HepG2 (cell line): Measurements from ENCODE around the gene NR2F1-AS1. TPM values are rescaled to one million over a fixed set of nuclear protein-coding genes. Genes with fewer than 3 reads are reported as not detected.
A peak's percentile ranks its signal among the peaks of the same experiment; 100 is the strongest.

Source experiments
- ARID5B ChIP-seq: IDR thresholded peaks from 2 replicates; pipeline ENCODE4 v1.4.0; 2020; ENCODE audit warnings: mild to moderate bottlenecking, missing genetic modification reagents
- ARNTL ChIP-seq: sonication (generic); formaldehyde crosslinking; IDR thresholded peaks from 2 replicates; pipeline ENCODE4 v1.4.0; 2020; ENCODE audit warnings: mild to moderate bottlenecking, missing genetic modification reagents
- DMTF1 ChIP-seq: sonication (generic); formaldehyde crosslinking; IDR thresholded peaks from 2 replicates; pipeline ENCODE4 v1.4.0; 2020; ENCODE audit warnings: mild to moderate bottlenecking, missing genetic modification reagents
- GATAD2A ChIP-seq: IDR thresholded peaks from 2 replicates; pipeline ENCODE4 v1.6.1; 2016
- HIVEP1 ChIP-seq: sonication (generic); formaldehyde crosslinking; IDR thresholded peaks from 2 replicates; pipeline ENCODE4 v1.4.0; 2020; ENCODE audit warnings: mild to moderate bottlenecking, missing genetic modification reagents
- HNRNPLL ChIP-seq: fragments of 200-400 bp; formaldehyde crosslinking; IDR thresholded peaks from 2 replicates; pipeline ENCODE4 v1.6.1; 2017; ENCODE audit warnings: mild to moderate bottlenecking, low read depth, low read length; ENCODE audit not compliant: poor library complexity, severe bottlenecking
- MIER2 ChIP-seq: IDR thresholded peaks from 2 replicates; pipeline ENCODE4 v1.6.1; 2016; ENCODE audit warnings: missing biosample characterization, missing genetic modification reagents
- PHF20 ChIP-seq: sonication (generic); formaldehyde crosslinking; IDR thresholded peaks from 2 replicates; pipeline ENCODE4 v1.5.0; 2020; ENCODE audit warnings: mild to moderate bottlenecking, missing genetic modification reagents
- POGZ ChIP-seq: sonication (generic); formaldehyde crosslinking; IDR thresholded peaks from 2 replicates; pipeline ENCODE4 v1.4.0; 2020; ENCODE audit warnings: mild to moderate bottlenecking, missing genetic modification reagents
- SAP130 ChIP-seq: IDR thresholded peaks from 2 replicates; pipeline ENCODE4 v1.6.1; 2016; ENCODE audit warnings: low read depth
- SMC3 ChIP-seq: IDR thresholded peaks from 2 replicates; pipeline ENCODE4 v1.6.1; 2011; ENCODE audit warnings: low read length, improper control_type of control experiment
- ZBTB40 ChIP-seq, 2 experiments: fragments of 450-650 bp in 1 of 2; sonication (generic) in 1 of 2; formaldehyde crosslinking in 1 of 2; IDR thresholded peaks; 2 replicates each; pipeline versions ENCODE4 v1.6.1 to v1.8.0; 2016 to 2022; ENCODE audit warnings: antibody characterized with exemption in 1 of 2, mild to moderate bottlenecking in 1 of 2, missing genetic modification reagents in 1 of 2
- ZMYM3 ChIP-seq: sonication (generic); formaldehyde crosslinking; IDR thresholded peaks from 2 replicates; pipeline ENCODE4 v1.5.1; 2020; ENCODE audit warnings: mild to moderate bottlenecking, missing genetic modification reagents
- ZNF549 ChIP-seq: sonication (generic); formaldehyde crosslinking; IDR thresholded peaks from 2 replicates; pipeline ENCODE4 v1.5.0; 2020; ENCODE audit warnings: missing genetic modification reagents
- ZNF614 ChIP-seq: IDR thresholded peaks from 2 replicates; pipeline ENCODE4 v1.6.1; 2018; ENCODE audit warnings: missing biosample characterization, missing genetic modification reagents, inconsistent platforms, borderline replicate concordance
- polyA plus RNA-seq, 8 experiments: library from polyadenylated mRNA; depleted of rRNA in 3 of 8; stranded (reverse) in 7 of 8; unstranded in 1 of 8; fragments of >200 nt; fragmentation: Illumina TruSeq in 4 of 8; extraction: Trizol in 4 of 8; gene quantifications; 2 replicates each; pipeline versions ENCODE4 v1.2.1 to v1.2.3, GENCODE V29; 2011 to 2016; ENCODE audit warnings: low read depth in 4 of 8, missing spikeins in 1 of 8, mixed read lengths in 1 of 8; ENCODE audit not compliant: insufficient read depth in 1 of 8
- total RNA-seq, 5 experiments: library from RNA; depleted of rRNA; stranded (reverse); fragments of >200 nt; fragmentation: Illumina TruSeq; extraction: Trizol; gene quantifications; 2 replicates each; pipeline ENCODE4 v1.2.3, GENCODE V29; 2016; ENCODE audit warnings: low read depth in 1 of 5

NR2F1-AS1 gene
- total and polyA plus RNA-seq, 2 of the 13 experiments (the other 11 are each of a cell fraction or from before 2014, with no cell fraction given) = 2.8 TPM

GRCh38 chr5:93621327-93621798 is 40.3 kb upstream of the NR2F1-AS1 start (continued):
- TF ChIP-seq HNRNPLL = peak; percentile 16
- no peak for TF ChIP-seq ZNF549
- TF ChIP-seq ZBTB40 (IDR thresholded peaks at IDR 0.05) = no peak
- no peak; the same call in 1 of the 2 replicates for TF ChIP-seq ZBTB40 (CRISPR knock-in tag; IDR thresholded peaks at IDR 0.05)
- TF ChIP-seq DMTF1 (CRISPR knock-in tag) = no peak
- peak; percentile 44; the same call in 1 of the 2 replicates for TF ChIP-seq ARNTL (CRISPR knock-in tag)
- peak; percentile 30; the same call in 1 of the 2 replicates for TF ChIP-seq ZMYM3 (CRISPR knock-in tag)
- TF ChIP-seq PHF20 = 0 out of 2 replicates have a peak, but pooled peaks have one; percentile 57
- peak; percentile 86; the same call in 1 of the 2 replicates for TF ChIP-seq ZNF614
- peak; percentile 56 for TF ChIP-seq SAP130 (CRISPR knock-in tag)
- peak; percentile 23; the same call in 1 of the 2 replicates for TF ChIP-seq HIVEP1 (CRISPR knock-in tag)
- 0 out of 2 replicates have a peak, but pooled peaks have one; percentile 33 for TF ChIP-seq MIER2
- no peak for TF ChIP-seq SMC3
- peak; percentile 78; the same call in 1 of the 2 replicates for TF ChIP-seq POGZ (CRISPR knock-in tag)
- TF ChIP-seq ARID5B = peak; percentile 62
- peak; percentile 84 for TF ChIP-seq GATAD2A
